ENCODE data around the gene MINDY1.

- TF ChIP-seq CTCF (IDR thresholded peaks at IDR 0.05) (no peak), EZH2 (IDR thresholded peaks at IDR 0.05; ENCODE audit: borderline replicate concordance, insufficient read depth, low read depth, low read length, poor library complexity, severe bottlenecking) (no peak)
Measured at GRCh38 chr1:150981177-150981804, 25.4 kb downstream of the MINDY1 start.

All from B cell (primary cell).